Suprapubic skin (tissue), 4 donors: ENCODE results near the gene ISX.

ENCODE experiments used
- EP300 ChIP-seq: sonication (generic); formaldehyde crosslinking; IDR thresholded peaks from one replicate; pipeline ENCODE4 v1.6.1; 2017; ENCODE audit warnings: antibody characterized with exemption
- POLR2A ChIP-seq, 2 donors: fragments of 450-650 bp; IDR thresholded peaks; one replicate each; pipeline ENCODE4 v1.6.1; 2017; ENCODE audit warnings: antibody characterized with exemption in 2 of 2, mild to moderate bottlenecking in 2 of 2, moderate library complexity in 2 of 2
- POLR2AphosphoS5 ChIP-seq, 3 donors: sonication (generic); formaldehyde crosslinking; IDR thresholded peaks; one replicate each; pipeline ENCODE4 v1.6.1; 2017; ENCODE audit warnings: antibody characterized with exemption in 3 of 3
- TF ChIP-seq, protein P1 (sequence below), 2 donors: fragments of 200-600 bp in 1 of 2; fragments of 450-650 bp in 1 of 2; sonication (generic) in 1 of 2; IDR thresholded peaks; one replicate each; pipeline ENCODE4 v1.5.1; 2016 to 2019; ENCODE audit warnings: antibody characterized with exemption in 2 of 2, mild to moderate bottlenecking in 1 of 2, moderate library complexity in 1 of 2

DNA sequence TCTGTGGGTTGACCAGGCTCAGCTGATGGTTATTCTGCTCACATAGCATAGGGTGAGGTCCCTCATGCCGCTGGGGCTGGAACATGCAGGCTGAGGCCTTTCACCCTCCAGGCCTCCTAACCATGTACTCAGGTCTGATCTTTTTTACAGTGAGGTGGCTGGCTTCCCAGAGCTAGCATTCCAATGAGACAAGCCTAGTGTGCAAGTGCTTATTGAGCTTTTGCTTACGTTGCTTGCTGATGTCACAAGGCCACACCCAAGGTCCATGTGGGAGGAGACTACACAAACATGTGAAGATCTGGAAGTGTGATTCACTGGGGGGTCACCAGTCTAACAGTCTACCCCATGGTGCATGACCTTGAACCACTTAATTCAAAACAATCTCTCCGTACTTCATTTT, 33.9 kb downstream of the ISX start:
- TF ChIP-seq, protein P1, sequence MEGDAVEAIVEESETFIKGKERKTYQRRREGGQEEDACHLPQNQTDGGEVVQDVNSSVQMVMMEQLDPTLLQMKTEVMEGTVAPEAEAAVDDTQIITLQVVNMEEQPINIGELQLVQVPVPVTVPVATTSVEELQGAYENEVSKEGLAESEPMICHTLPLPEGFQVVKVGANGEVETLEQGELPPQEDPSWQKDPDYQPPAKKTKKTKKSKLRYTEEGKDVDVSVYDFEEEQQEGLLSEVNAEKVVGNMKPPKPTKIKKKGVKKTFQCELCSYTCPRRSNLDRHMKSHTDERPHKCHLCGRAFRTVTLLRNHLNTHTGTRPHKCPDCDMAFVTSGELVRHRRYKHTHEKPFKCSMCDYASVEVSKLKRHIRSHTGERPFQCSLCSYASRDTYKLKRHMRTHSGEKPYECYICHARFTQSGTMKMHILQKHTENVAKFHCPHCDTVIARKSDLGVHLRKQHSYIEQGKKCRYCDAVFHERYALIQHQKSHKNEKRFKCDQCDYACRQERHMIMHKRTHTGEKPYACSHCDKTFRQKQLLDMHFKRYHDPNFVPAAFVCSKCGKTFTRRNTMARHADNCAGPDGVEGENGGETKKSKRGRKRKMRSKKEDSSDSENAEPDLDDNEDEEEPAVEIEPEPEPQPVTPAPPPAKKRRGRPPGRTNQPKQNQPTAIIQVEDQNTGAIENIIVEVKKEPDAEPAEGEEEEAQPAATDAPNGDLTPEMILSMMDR (IDR thresholded peaks at IDR 0.05), result no peak
- no peak for TF ChIP-seq POLR2A (IDR thresholded peaks at IDR 0.05)
- no peak for TF ChIP-seq POLR2AphosphoS5 (IDR thresholded peaks at IDR 0.05)
- no peak for TF ChIP-seq EP300
